OCI-LY1 (cell line): ENCODE data around the gene SSBP3.

ENCODE experiments used
- H2AFZ ChIP-seq: fragments of 200-600 bp; sonication (generic), shearing (Covaris generic); 2 replicates; pipeline ENCODE4 v1.6.0; 2014; ENCODE audit warnings: antibody characterized with exemption, mild to moderate bottlenecking, low read length
- H3F3A ChIP-seq: fragments of 200-600 bp; sonication (generic), shearing (Covaris generic); 2 replicates; pipeline ENCODE4 v1.6.0; 2014; ENCODE audit warnings: mild to moderate bottlenecking, antibody characterized with exemption, low read length, moderate library complexity; ENCODE audit not compliant: insufficient read depth
- H3K27ac ChIP-seq: fragments of 200-600 bp; sonication (generic); 2 replicates; pipeline ENCODE4 v1.5.1; 2014; ENCODE audit warnings: low read length, mixed run types, mild to moderate bottlenecking, low read depth; ENCODE audit not compliant: poor library complexity, severe bottlenecking
- H3K27me3 ChIP-seq: fragments of 200-600 bp; sonication (generic); 2 replicates; pipeline ENCODE4 v1.6.0; 2014; ENCODE audit warnings: antibody characterized with exemption, mild to moderate bottlenecking, low read length, moderate library complexity; ENCODE audit not compliant: insufficient read depth
- H3K36me3 ChIP-seq: fragments of 200-600 bp; sonication (generic); 2 replicates; pipeline ENCODE4 v1.6.1; 2014; ENCODE audit warnings: mild to moderate bottlenecking, antibody characterized with exemption, low read length, moderate library complexity, mixed read lengths; ENCODE audit not compliant: insufficient read depth
- H3K4me1 ChIP-seq: fragments of 200-600 bp; sonication (generic); 2 replicates; pipeline ENCODE4 v1.5.1; 2014; ENCODE audit warnings: mild to moderate bottlenecking, low read length, moderate library complexity; ENCODE audit not compliant: insufficient read depth, severe bottlenecking
- H3K4me2 ChIP-seq: fragments of 200-600 bp; sonication (generic), shearing (Covaris generic); 2 replicates; pipeline ENCODE4 v1.6.1; 2014; ENCODE audit warnings: low read length
- H3K4me3 ChIP-seq: fragments of 200-600 bp; sonication (generic); 2 replicates; pipeline ENCODE4 v1.5.1; 2014; ENCODE audit warnings: low read length, low read depth, mild to moderate bottlenecking, mixed read lengths; ENCODE audit not compliant: poor library complexity, severe bottlenecking
- H3K79me2 ChIP-seq: fragments of 200-600 bp; shearing (Covaris generic); 2 replicates; pipeline ENCODE4 v1.6.1; 2016; ENCODE audit warnings: mixed run types, low read length, mixed read lengths; ENCODE audit not compliant: insufficient read depth
- H3K9ac ChIP-seq: fragments of 200-600 bp; sonication (generic), shearing (Covaris generic); 2 replicates; pipeline ENCODE4 v1.6.1; 2014; ENCODE audit warnings: mild to moderate bottlenecking, low read length, mixed read lengths
- H3K9me2 ChIP-seq: fragments of 200-600 bp; sonication (generic), shearing (Covaris generic); 2 replicates; pipeline ENCODE4 v1.6.1; 2014; ENCODE audit warnings: low read depth, mild to moderate bottlenecking, low read length, mixed read lengths
- H3K9me3 ChIP-seq: fragments of 200-600 bp; shearing (Covaris generic); 2 replicates; pipeline ENCODE4 v1.6.1; 2014; ENCODE audit warnings: low read length, mixed read lengths
- H4K20me1 ChIP-seq: fragments of 200-600 bp; sonication (generic), shearing (Covaris generic); 2 replicates; pipeline ENCODE4 v1.6.0; 2016; ENCODE audit warnings: mild to moderate bottlenecking, low read length; ENCODE audit not compliant: insufficient read depth
- EZH2 ChIP-seq: fragments of 200-600 bp; sonication (generic), shearing (Covaris generic); IDR thresholded peaks from 2 replicates; pipeline ENCODE4 v1.8.0; 2017; ENCODE audit warnings: borderline replicate concordance, mixed run types, mild to moderate bottlenecking, antibody characterized with exemption, low read length, moderate library complexity, mixed read lengths
- TF ChIP-seq, protein P1 (sequence below): fragments of 200-600 bp; sonication (generic), shearing (Covaris generic); IDR thresholded peaks from 2 replicates; pipeline ENCODE4 v1.5.1; 2017; ENCODE audit warnings: mild to moderate bottlenecking, antibody characterized with exemption, low read length, moderate library complexity, mixed read lengths

SSBP3 gene

DNA sequence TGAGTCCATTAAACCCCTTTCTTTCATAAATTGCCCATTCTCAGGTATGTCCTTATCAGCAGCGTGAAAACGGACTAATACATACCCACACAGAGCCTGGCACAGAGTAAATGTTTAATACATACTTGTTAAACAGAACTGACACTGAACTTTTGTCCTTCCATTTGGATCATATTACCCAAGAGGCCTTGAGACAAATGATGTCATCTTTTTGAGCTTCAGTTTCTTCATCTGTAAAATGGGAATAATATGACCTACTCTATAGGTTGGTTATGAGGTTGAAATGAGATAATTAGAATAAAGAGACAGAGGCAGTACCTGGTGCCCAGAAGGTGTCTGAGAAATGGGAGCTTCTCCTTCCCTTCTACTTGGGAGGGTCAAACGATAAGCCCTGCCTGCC is 220.1 kb downstream of the SSBP3 start:
- Histone ChIP-seq H3K36me3 (peaks cover 59% of the 10 kb centered on the region), H3K4me1 (no peaks in the 10 kb centered on the region), H3K4me3 (no peak overlapping the region), H3F3A (no peaks in the 10 kb centered on the region), H3K9ac (no peak overlapping the region), H3K79me2 (no peaks in the 10 kb centered on the region), H4K20me1 (no peaks in the 10 kb centered on the region), H3K27me3 (no peaks in the 10 kb centered on the region), H3K9me3 (no peaks in the 10 kb centered on the region), H3K4me2 (no peak overlapping the region), H2AFZ (no peak overlapping the region), H3K9me2 (no peaks in the 10 kb centered on the region), H3K27ac (no peak overlapping the region)
- TF ChIP-seq, protein P1, sequence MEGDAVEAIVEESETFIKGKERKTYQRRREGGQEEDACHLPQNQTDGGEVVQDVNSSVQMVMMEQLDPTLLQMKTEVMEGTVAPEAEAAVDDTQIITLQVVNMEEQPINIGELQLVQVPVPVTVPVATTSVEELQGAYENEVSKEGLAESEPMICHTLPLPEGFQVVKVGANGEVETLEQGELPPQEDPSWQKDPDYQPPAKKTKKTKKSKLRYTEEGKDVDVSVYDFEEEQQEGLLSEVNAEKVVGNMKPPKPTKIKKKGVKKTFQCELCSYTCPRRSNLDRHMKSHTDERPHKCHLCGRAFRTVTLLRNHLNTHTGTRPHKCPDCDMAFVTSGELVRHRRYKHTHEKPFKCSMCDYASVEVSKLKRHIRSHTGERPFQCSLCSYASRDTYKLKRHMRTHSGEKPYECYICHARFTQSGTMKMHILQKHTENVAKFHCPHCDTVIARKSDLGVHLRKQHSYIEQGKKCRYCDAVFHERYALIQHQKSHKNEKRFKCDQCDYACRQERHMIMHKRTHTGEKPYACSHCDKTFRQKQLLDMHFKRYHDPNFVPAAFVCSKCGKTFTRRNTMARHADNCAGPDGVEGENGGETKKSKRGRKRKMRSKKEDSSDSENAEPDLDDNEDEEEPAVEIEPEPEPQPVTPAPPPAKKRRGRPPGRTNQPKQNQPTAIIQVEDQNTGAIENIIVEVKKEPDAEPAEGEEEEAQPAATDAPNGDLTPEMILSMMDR, result no peak
- no peak for TF ChIP-seq EZH2

DNA sequence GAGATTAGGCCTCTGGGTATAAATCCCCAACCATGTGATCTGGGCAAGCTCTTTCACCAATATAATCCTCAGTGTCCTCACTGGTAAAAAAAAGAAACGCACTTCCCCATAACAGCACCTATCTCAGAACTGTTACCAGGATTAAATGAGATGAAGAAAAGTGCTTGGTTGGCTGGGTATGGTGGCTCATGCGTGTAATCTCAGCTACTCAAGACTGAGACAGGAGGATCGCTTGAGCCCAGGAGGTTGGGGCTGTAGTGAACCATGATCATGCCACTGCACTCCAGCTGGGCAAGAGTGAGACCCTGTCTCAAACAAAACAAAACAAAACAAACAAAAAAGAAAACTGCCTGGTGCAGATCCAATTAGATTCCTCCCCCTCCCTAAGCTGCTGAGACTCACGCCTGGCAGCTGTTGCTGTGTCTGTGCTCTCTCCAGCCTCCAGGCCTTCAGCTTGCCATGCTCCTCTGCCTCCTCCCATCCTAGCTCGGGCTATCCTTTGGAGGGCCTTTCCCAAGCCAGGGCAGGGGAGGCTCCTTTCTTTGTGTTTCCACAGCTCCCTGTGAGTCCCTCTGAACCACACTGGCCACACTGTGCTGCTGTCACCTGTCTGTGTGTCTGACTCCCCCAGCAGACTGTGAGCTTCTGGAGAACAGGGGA is 225.4 kb downstream of the SSBP3 start:
- H3K4me2 ChIP-seq, result no peak overlapping the region
- TF ChIP-seq EZH2, result no peak
- TF ChIP-seq, protein P1, result no peak
- H3K9me3 ChIP-seq, result no peaks in the 10 kb centered on the region
- H3K4me1 ChIP-seq, result no peaks in the 10 kb centered on the region
- H3K4me3 ChIP-seq, result no peak overlapping the region
- H3K79me2 ChIP-seq, result no peaks in the 10 kb centered on the region
- H3K9me2 ChIP-seq, result no peaks in the 10 kb centered on the region
- H4K20me1 ChIP-seq, result no peaks in the 10 kb centered on the region
- no peak overlapping the region for H3K27ac ChIP-seq
- H3K27me3 ChIP-seq, result no peaks in the 10 kb centered on the region
- H3F3A ChIP-seq, result no peaks in the 10 kb centered on the region
- H3K36me3 ChIP-seq, result peaks cover 33% of the 10 kb centered on the region
- H3K9ac ChIP-seq, result no peak overlapping the region
- no peak overlapping the region for H2AFZ ChIP-seq

DNA sequence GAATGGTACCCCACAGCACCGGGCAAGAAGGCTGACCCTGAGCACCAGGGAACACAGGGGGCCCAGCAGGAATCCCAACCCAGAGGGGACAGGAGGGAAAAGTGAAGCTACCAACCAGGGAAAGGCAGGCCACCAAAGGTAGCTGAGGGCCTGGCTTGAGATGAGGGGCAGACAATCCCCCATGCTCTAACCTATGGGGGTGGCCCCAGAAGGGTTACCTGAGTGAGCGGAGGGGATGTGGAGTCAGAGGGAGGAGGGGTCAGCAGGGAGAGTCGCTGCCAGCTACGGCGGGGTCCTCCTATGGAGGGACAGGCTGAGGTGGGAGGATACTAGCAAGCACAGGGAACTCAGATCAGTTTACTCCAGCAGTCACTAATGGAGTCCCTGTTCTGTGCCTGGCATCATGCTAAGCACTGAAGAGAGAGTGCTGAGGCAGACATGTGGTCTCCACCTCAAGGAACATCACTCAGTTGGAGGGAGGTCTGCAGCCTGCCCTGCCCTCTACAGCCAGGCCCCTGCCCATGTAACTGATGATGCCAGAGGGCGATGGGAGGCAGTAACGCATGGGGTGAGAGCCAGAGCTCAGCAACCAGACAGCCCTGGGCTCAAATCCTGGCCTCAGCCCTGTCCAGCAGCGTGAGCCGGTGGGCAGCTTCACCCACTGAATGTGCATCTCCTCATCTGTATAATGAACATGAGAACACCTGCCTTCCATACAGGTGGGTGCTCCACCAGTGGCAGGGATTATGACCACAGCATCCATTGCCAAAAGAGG is 227.7 kb downstream of the SSBP3 start:
- Histone ChIP-seq H3K9me2 (no peaks in the 10 kb centered on the region), H3K4me3 (no peak overlapping the region), H3K36me3 (peaks cover 19% of the 10 kb centered on the region), H3K9ac (no peak overlapping the region), H4K20me1 (no peaks in the 10 kb centered on the region), H3K79me2 (no peaks in the 10 kb centered on the region), H3F3A (no peaks in the 10 kb centered on the region), H3K27ac (no peak overlapping the region), H3K4me2 (no peak overlapping the region), H2AFZ (no peak overlapping the region), H3K27me3 (no peaks in the 10 kb centered on the region), H3K4me1 (no peaks in the 10 kb centered on the region), H3K9me3 (no peaks in the 10 kb centered on the region)
- TF ChIP-seq, protein P1, result no peak
- TF ChIP-seq EZH2, result no peak
